Chondrocyte (in vitro differentiated cells): ENCODE data around the gene ITPR2. TPM values are rescaled to one million over a fixed set of nuclear protein-coding genes. Genes with fewer than 3 reads are reported as not detected.

Experiments used
- DNase-seq: peaks from one replicate; pipeline ENCODE4 v3.0.0; 2021; ENCODE audit warnings: mixed read lengths, low spot score
- H3K27ac Mint-ChIP-seq: one replicate; pipeline ENCODE4 v1.8.0; 2021; ENCODE audit warnings: mild to moderate bottlenecking, moderate library complexity, mixed read lengths; ENCODE audit not compliant: unreplicated experiment
- H3K27me3 Mint-ChIP-seq: 2 replicates; pipeline ENCODE4 v1.8.0; 2021; ENCODE audit warnings: low read depth, mixed read lengths
- H3K36me3 Mint-ChIP-seq: 2 replicates; pipeline ENCODE4 v1.8.0; 2021; ENCODE audit warnings: low read depth, mixed read lengths
- H3K4me1 Mint-ChIP-seq: 2 replicates; pipeline ENCODE4 v1.8.0; 2021; ENCODE audit warnings: low read depth, mild to moderate bottlenecking, mixed read lengths
- H3K4me3 Mint-ChIP-seq: one replicate; pipeline ENCODE4 v1.8.0; 2021; ENCODE audit warnings: mild to moderate bottlenecking, moderate library complexity, mixed read lengths; ENCODE audit not compliant: unreplicated experiment
- H3K9me3 Mint-ChIP-seq: 2 replicates; pipeline ENCODE4 v1.8.0; 2021; ENCODE audit warnings: low read depth, mixed read lengths
- CTCF ChIP-seq: fragments of 200-600 bp; sonication (generic); IDR thresholded peaks from 2 replicates; pipeline ENCODE4 v1.5.0; 2021; ENCODE audit warnings: antibody characterized with exemption, mild to moderate bottlenecking, moderate library complexity
- total RNA-seq: library from RNA; stranded (reverse); gene quantifications from 3 replicates; pipeline ENCODE4 v1.2.1, GENCODE V29; 2021

Gene ITPR2
- total RNA-seq, 1 donor from 2014 or later: 18.7 TPM

DNA sequence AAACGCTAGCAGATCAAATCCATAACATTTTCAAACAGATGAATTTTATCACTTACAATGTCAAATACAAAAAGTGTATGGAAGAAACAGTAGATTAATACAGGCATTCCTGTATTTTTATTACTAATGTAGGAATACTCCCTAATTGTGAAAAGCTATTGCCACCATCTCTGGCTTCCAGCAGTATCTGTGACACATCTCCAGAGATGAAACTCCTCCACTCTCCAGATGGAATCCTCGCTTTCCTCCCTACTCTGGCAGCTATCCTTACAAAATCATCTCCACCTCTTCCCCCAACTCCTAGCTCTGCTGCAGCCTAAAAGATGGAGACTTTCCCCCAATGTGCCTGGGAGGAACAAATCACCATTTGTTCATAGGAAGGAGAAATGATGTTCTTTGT is 426.2 kb downstream of the ITPR2 start:
- H3K36me3 Mint-ChIP-seq: peaks cover 10% of the 10 kb centered on the region

GRCh38 chr12:26406391-26406790 is 426.6 kb downstream of the ITPR2 start:
- no peak for TF ChIP-seq CTCF
- H3K9me3 Mint-ChIP-seq: no peaks in the 10 kb centered on the region
- no peaks in the 10 kb centered on the region for H3K27me3 Mint-ChIP-seq
- DNase-seq: no peak
- no peak overlapping the region for H3K27ac Mint-ChIP-seq
- H3K4me3 Mint-ChIP-seq: no peak overlapping the region
- peaks cover 10% of the 10 kb centered on the region for H3K36me3 Mint-ChIP-seq
- H3K4me1 Mint-ChIP-seq: no peaks in the 10 kb centered on the region

More for the DNA sequence above, 426.2 kb downstream of the ITPR2 start:
- H3K4me1 Mint-ChIP-seq: no peaks in the 10 kb centered on the region
- DNase-seq: no peak
- H3K9me3 Mint-ChIP-seq: no peaks in the 10 kb centered on the region
- H3K27me3 Mint-ChIP-seq: no peaks in the 10 kb centered on the region
- no peak overlapping the region for H3K27ac Mint-ChIP-seq
- H3K4me3 Mint-ChIP-seq: no peak overlapping the region
- TF ChIP-seq CTCF: no peak

DNA sequence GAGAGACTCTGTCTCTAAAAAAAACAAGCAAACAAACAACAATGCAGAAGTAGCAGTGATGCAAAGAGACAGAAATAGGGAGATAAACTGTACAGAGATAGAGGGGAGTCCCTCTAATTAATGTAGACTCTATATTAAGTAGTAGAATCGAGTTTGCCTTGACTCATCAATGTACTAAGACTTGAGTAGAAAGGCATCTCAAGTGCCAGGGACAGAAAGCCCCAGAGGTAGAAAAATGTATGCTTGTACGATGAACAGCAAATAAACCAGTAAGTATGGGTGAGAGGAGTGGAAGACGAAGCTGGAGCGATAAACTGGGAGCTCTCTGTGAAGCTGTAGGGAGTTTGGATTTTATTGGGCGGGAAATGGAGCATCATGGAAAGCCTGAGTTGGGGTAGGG is 429.4 kb downstream of the ITPR2 start:
- H3K27me3 Mint-ChIP-seq: no peaks in the 10 kb centered on the region
- H3K9me3 Mint-ChIP-seq: no peaks in the 10 kb centered on the region
- H3K27ac Mint-ChIP-seq: no peak overlapping the region
- DNase-seq: no peak
- no peak for TF ChIP-seq CTCF
- no peaks in the 10 kb centered on the region for H3K4me1 Mint-ChIP-seq
- peaks cover 4% of the 10 kb centered on the region for H3K36me3 Mint-ChIP-seq
- no peak overlapping the region for H3K4me3 Mint-ChIP-seq

- no peak for TF ChIP-seq CTCF
- H3K27ac Mint-ChIP-seq: no peak overlapping the region
- no peaks in the 10 kb centered on the region for H3K9me3 Mint-ChIP-seq
- H3K27me3 Mint-ChIP-seq: no peaks in the 10 kb centered on the region
- H3K4me1 Mint-ChIP-seq: no peaks in the 10 kb centered on the region
- peaks cover 2% of the 10 kb centered on the region for H3K36me3 Mint-ChIP-seq
- no peak for DNase-seq
- H3K4me3 Mint-ChIP-seq: no peak overlapping the region
These were observed 430.3 kb downstream of the ITPR2 start for GRCh38 chr12:26402648-26403047.

- no peak overlapping the region for H3K27ac Mint-ChIP-seq
- no peak overlapping the region for H3K4me3 Mint-ChIP-seq
- peaks cover 1% of the 10 kb centered on the region for H3K36me3 Mint-ChIP-seq
- H3K4me1 Mint-ChIP-seq: no peaks in the 10 kb centered on the region
- DNase-seq: no peak
- TF ChIP-seq CTCF: no peak
- no peaks in the 10 kb centered on the region for H3K27me3 Mint-ChIP-seq
- no peaks in the 10 kb centered on the region for H3K9me3 Mint-ChIP-seq
These were observed 431.1 kb downstream of the ITPR2 start for GRCh38 chr12:26401874-26402273.
